Epithelial cell of alveolus of lung (primary cell): ENCODE measurements around the gene SLCO4A1. TPM values are rescaled to one million over a fixed set of nuclear protein-coding genes. Genes with fewer than 3 reads are reported as not detected.

Experiments
- total RNA-seq: library from RNA; depleted of rRNA; stranded (reverse); fragments of >200 nt; gene quantifications from 2 replicates; pipeline ENCODE4 v1.2.1, GENCODE V29; 2015

SLCO4A1 gene, protein sequence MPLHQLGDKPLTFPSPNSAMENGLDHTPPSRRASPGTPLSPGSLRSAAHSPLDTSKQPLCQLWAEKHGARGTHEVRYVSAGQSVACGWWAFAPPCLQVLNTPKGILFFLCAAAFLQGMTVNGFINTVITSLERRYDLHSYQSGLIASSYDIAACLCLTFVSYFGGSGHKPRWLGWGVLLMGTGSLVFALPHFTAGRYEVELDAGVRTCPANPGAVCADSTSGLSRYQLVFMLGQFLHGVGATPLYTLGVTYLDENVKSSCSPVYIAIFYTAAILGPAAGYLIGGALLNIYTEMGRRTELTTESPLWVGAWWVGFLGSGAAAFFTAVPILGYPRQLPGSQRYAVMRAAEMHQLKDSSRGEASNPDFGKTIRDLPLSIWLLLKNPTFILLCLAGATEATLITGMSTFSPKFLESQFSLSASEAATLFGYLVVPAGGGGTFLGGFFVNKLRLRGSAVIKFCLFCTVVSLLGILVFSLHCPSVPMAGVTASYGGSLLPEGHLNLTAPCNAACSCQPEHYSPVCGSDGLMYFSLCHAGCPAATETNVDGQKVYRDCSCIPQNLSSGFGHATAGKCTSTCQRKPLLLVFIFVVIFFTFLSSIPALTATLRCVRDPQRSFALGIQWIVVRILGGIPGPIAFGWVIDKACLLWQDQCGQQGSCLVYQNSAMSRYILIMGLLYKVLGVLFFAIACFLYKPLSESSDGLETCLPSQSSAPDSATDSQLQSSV
- total RNA-seq, result not detected in 2 replicates

GRCh38 chr20:62642051-62642665 is at the start of gene SLCO4A1:
TSS of gene SLCO4A1 (plus strand) at chr20:62642503. CDS start at chr20:62656455, 13,952 bp downstream.

DNA sequence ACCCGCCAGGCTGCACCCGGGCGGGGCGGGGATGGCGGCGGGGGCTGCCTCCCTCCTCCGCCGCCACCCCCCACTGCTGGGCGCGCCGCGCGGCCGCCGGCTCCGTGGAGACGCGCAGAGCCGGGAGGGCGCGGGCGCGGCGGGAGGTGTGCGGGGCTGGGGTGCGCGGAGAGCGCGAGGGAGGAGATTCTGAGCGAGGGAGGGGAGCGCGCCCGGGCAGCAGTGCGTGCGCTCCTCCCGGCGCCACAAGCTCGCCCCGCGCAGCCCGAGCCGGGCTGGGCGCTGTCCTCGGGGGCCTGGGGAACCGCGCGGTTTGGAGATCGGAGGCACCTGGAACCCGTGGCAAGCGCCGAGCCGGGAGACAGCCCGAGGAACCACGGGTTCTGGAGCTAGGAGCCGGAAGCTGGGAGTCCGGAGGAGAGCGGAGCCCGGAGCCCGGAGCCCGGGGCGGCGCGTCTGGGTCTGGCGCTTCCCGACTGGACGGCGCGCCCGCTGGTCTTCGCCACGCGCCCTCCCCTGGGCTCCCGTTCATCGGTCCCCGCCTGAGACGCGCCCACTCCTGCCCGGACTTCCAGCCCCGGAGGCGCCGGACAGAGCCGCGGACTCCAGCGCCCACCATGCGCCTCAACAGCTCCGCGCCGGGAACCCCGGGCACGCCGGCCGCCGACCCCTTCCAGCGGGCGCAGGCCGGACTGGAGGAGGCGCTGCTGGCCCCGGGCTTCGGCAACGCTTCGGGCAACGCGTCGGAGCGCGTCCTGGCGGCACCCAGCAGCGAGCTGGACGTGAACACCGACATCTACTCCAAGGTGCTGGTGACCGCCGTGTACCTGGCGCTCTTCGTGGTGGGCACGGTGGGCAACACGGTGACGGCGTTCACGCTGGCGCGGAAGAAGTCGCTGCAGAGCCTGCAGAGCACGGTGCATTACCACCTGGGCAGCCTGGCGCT is 66.6 kb downstream of the SLCO4A1 start, which contains the start of gene NTSR1:
TSS of gene NTSR1 (plus strand) at position 246 of the 946 bp plus-strand sequence. CDS start at position 618, 372 bp downstream.

Other genes with a start within 250 kb of the SLCO4A1 start
- gene CABLES2, start 235.2 kb upstream of the SLCO4A1 start, total RNA-seq, result 3.0 and 3.7 TPM in 2 replicates
- gene RBBP8NL, start 215.0 kb upstream of the SLCO4A1 start, total RNA-seq, result under 0.01 TPM in 1 of 2 replicates, not detected in the other
- gene GATA5, start 166.5 kb upstream of the SLCO4A1 start, total RNA-seq, result 0.32 TPM in 1 of 2 replicates, not detected in the other
- gene NTSR1, start 66.3 kb downstream of the SLCO4A1 start, total RNA-seq, result 0.39 TPM in 1 of 2 replicates, not detected in the other
- gene MRGBP, start 154.0 kb downstream of the SLCO4A1 start, total RNA-seq, result 18.8 and 19.8 TPM in 2 replicates
- gene OGFR, start 162.3 kb downstream of the SLCO4A1 start, total RNA-seq, result 47.2 and 48.7 TPM in 2 replicates
- gene COL9A3, start 174.5 kb downstream of the SLCO4A1 start, total RNA-seq, result 1.3 and 44.4 TPM in 2 replicates
- 8.0 and 15.4 TPM in 2 replicates for gene TCFL5, start 219.3 kb downstream of the SLCO4A1 start, total RNA-seq